CD4-positive, alpha-beta T cell treated with Interleukin-12 subunit alpha and Interleukin-12 subunit beta, for 1 hour (primary cell): ENCODE data around the gene TSG101.
A peak's percentile ranks its signal among the peaks of the same experiment; 100 is the strongest.

ENCODE experiments used
- DNase-seq: peaks from one replicate; pipeline ENCODE4 v3.0.0-alpha.2; 2020

TSG101 gene

DNA sequence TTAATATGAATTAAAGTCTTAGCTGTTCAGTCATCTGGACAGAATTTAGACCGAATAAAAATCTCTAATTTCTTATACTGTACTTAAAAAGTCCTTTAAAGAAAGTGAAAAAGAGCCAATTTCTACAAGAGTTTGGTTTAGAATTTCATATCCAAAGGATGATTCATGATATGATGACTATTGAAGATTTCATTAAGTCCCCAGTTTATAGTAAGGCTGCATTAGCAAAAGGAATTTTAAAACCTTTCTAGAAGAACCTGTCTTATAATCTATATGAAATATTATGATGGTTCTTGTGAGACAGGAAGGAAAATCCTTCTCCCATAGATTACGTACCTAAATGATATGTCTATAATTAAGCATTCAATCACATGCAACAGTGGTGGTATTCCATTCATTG lies 34.8 kb downstream of the TSG101 start:
- DNase-seq: no peak

DNA sequence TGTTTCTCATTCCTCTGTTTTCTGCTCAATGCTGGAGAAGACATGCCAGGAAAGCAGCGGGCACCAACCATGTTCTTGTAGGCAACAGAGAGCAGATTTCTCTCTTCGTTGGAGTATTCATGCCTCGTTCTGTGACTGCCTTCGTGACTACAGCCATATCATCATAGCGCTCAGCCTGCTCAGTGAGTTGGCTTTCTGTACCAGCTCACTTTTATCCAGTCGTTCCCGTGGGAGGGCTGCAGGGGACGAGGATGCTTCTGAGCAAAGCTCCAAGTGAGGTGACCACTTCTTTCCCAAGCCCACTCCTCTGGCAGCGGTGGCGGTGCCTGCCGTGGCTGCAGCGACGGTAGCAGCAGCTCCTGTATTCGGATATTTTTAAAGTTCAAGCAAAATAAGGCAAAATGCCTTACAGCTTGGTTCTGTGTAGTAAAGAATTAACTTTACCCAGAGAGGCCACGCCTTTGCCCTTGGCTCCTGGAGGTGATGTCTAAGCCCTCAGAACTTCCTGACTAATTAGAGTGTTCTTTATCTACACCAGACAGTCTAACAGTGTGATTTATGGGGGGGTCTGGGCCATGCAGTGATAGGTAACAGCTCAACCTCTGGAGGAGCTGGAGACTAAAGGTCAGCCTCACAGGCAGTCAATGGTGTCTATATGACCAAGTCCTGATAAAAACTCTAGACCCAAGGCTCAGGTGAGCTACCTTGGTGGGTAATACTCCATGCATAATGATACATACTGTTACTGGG lies 35.8 kb downstream of the TSG101 start:
- DNase-seq: no peak

DNA sequence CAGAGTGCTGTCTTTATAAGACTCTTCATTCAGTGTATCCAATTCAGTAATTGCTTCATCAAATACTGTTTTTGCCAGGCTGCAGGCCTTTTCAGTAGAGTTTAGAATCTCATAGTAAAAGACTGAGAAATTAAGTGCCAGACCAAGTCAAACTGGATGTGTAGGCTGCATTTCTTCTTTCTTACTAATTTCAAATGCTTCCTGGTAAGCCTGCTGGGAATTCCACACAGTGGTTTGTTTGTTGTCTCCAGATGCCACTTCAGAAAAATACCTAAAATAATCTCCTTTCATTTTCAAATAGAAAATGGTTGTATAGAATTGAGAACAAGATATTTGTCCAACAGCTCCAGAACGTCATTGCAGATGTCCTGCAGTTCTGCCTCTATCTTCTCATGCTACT lies 36.4 kb downstream of the TSG101 start:
- DNase-seq: no peak

DNA sequence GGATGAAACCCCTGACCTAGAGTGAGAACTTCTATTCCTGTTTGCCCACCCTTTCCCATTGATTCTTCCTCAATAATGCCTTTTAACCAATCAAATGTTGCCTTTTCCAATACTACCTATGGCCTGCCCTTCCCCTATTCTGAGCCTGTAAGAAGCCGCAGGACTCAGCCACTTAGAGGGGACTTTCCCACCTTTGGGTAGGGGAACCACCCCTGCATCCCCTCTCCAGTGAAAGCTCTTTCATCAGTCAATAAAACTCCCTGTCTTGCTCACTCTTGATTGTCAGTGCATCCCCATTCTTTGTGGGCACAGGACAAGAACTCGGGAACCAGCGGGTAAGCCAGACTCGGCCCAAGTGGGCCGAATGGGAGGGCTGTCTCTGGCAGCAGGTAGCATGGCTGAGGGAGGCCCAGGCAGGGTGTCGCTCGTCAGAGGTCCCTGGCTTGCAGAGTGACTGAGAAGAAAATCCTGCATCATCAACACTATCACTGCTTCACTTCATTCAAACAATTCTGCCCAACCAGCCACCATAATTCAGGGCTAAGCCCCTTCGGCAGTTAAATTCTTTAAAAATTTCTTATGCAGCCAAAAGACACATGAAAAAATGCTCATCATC lies 40.7 kb downstream of the TSG101 start:
- no peak for DNase-seq

DNA sequence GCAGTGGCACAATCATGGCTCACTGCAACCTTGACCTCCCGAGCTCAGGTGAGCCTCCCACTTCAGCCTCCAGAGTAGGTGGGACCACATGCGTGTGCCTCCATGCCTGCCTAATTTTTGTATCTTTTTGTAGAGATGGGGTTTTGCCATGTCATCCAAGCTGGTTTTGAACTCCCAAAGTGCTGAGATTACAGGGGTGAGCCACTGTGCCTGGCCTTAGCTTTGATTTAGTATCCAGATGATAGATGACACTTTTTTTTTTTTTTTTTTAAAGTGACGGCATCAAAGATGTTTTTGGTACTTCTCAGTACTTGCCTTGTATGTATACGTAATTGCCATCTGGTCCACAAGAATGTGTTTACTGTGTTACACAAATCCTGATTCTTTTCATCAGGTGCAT lies 47.7 kb downstream of the TSG101 start:
- DNase-seq: no peak

DNA sequence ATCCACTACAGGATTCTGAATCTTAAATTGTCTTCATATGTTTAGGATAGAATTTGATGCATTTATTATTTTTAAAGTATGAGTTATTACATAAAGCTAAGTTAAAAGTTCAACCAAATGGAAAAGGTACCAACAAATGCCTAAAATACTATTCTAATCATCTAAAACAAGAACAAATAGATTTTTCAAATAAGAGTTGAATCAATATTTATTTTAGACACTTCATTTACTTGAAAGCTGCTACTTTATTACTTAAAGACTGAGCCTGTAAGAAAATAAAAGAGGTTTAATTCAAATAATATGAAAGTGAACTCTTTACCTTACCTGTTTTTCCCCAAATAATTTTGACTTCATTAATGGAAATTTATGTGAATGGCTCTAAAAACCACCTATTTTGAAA lies 54.2 kb downstream of the TSG101 start:
- DNase-seq: no peak

DNA sequence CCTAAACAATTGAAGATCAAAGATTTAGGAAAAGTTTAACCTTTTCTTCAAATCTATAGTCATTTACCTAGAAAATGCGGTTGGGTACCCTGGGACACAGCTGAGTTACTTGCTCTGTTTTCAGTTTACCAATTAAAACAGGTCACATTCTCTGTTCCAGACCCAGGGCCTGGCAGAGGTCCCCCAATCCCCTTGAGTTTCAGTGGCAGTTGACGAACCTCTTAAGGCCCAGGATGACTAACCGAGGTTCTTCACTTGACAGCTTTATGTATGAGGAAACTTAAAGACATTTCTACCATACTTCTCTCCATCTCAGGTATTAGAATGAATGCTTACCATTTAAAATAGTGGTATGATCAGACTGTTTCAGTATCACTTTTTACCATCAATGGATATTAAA lies 54.7 kb downstream of the TSG101 start:
- DNase-seq: no peak

DNA sequence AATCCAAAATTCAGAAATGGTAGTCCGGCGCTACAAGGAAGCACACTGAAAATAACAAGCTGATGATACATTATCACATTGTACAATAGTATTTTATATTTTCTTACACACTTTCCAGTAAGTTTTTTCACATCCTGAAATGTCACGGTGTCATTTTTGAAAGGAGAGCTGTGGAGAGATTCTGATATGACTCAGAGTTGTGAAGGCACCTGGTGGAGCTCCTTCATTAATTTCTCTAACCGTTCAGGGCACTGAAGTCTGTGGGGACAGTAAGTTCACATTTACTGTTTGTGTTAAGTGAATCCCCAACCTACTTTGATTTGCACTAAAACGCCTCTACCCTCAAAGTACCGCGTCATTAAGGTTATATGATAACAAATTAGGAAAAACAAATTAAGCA lies 57.8 kb downstream of the TSG101 start:
- DNase-seq: no peak

DNA sequence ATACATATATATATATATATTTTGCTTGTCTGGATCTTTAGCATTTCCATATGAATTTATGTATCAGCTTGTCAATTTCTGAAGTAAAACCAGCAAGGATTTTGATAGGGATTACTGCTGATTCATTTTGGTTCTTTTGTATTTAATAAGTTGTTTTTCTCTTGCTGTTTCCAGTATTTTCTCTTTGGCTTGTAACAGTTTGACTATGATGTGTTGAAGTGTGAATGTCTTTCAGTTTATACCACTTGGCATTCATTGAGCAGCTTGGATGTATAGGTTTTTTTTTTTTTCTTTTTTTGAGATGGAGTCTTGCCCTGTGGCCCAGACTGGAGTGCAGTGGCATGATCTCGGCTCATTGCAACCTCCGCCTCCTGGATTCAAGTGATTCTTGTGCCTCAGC lies 58.7 kb downstream of the TSG101 start:
- no peak for DNase-seq

DNA sequence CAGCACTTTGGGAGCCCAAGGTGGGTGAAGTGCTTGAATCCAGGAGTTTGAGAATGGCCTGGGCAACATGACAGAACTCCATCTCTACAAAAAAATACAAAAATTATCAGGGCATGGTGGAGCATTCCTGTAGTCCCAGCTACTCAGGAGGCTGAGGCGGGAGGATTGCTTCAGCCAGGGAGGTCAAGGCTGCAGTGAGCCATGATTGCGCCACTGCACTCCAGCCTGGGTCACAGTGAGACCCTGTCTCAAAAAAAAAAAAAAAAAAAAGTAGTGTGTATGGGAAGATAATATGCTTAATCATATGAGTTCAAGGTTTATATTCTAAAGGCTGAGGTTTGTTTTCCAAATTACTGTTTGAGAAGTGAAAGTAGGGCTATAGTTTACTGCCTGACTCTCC lies 60.3 kb downstream of the TSG101 start:
- DNase-seq: no peak

DNA sequence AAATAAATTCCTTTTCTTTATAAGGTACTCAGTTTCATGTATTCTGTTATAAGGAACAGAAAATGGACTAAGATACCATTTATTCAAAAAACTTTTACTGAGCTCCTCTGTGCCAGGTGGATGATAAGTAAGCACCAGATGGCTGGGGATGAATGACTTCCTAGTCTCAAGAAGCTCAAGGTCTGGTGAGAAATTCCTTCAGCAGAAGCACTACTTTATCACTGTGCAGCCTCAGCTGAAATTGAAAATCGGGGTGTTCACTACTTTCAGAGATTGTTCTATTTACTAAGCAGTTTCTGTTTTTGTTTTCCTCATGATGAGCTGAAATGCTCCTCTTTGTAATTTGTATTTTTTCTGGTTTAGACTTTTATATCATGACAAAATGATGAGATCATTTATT lies 63.3 kb downstream of the TSG101 start:
- DNase-seq: no peak

DNA sequence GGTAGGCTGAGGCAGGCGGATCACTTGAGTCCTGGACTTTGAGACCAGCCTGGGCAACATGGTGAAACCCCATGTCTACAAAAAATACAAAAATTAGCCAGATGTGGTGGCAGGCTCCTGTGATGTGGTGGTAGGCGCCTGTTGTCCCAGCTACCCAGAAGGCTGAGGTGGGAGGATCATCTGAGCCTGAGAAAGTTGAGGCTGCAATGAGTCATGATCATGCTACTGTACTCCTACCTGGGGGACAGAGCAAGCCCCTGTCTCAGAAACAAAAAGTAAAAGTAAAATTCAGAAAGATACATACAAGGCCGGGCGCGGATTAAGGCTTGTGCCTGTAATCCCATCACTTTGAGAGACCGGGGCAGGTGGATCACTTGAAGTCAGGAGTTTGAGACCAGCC lies 64.8 kb downstream of the TSG101 start:
- no peak for DNase-seq

DNA sequence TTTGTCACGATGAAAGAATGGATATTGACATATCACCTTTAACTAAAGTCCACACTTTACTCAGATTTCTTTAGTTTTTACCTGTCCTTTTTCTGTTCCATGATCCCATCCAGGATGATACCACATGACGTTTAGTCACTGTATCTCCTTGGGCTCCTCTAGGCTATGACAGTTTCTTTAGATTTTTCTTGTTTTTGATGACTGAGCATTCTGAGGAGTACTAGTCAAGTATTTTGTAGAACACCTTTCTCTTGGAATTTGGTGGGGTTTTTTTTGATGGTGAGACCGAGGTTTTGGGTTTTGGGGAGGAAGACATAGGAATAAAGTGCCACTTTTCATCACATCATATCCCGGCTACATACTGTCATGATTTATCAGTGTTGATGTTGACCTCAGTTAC lies 67.1 kb downstream of the TSG101 start:
- DNase-seq: no peak

DNA sequence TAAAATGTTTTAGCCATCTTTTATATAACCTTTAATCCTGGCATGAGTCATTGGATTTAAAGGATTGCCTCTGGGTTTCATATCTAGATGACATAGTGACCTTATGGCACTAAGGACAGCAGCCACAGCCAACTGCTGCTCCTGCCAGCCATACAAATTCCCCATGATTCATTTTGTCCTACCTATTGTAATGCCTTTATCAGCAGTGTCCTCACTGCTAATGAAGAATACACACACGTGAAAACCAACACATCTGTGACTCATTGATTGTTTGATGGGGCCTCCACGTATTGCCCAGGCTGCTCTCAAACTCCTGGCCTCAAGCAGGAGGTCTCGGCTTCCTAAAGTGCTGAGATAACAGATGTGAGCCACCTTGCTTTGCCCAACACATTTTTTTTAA lies 69.3 kb downstream of the TSG101 start:
- no peak for DNase-seq

DNA sequence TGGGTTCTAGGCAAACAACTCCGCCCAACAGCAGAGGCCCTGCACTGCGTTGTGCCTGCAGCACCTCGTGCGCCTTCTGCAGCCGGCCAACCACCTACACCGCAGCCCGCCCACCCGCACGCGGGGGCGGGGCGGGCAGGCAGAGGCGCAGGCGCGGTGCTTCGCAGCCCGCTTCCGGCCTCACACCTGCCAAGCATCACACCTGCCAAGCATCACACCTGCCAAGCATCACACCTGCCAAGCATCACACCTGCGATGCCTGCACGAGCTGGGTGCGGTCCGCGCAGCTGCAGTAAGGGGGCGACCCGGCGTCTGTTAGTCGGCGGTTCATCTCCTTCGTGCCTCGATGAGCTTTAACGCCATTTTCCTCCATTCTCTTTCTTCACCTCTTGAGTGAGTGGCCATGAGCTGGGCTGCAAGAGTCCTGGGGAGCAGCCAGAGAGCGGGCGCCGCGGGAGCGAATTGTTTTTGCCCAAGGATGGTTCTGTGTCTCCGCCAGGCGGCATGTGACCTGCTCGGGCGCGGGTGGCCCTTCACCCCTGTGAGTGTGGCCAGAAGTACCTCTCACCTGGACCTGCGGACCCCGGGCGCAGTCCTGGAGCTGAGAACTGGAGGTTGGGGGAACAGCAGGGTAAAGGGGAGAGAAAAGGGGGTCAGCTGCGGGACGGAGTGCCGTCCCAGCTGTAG lies 70.9 kb downstream of the TSG101 start, which contains the start of gene LDHAL6A:
TSS of gene LDHAL6A (plus strand) at position 171 of the 687 bp plus-strand sequence. CDS start 825 bp downstream, outside the sequence.
- peak; percentile 20 for DNase-seq

DNA sequence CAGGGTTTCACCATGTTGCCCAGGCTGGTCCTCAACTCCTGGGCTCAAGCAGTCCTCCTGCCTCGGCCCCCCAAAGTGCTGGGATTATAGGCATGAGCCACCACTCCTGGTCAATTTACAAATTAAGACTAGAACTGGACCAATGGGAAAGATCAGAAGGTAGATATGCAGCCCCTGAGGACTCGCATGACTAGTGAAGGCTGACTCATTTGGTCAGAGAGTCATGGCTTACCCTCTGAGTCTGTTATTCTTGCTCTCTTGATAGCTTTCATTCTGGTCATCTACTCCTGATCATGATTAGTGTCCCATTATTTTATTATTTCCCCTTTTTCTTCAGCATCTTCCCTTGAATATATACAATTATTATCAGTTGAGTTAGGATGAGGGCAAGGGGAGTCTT lies 73.8 kb downstream of the TSG101 start:
- DNase-seq: no peak

DNA sequence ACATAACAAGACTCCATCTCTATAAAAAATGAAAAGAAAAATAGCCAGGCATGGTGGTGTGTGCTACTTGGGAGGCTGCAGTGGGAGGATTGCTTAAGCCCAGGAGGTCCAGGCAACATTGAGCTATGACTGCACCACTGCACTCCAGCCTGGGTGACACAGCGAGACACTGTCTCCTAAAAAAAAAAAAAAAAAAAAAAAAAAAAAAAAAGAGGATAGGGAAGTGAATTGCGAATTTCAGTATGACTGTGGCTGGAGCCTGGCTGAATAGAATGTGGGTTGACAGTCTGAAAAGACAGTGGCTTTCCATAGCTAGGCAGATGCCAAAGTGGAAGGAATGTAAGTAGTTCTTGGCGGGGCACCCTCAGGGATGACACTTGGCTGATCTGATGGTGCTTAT lies 77.5 kb downstream of the TSG101 start:
- DNase-seq: no peak

DNA sequence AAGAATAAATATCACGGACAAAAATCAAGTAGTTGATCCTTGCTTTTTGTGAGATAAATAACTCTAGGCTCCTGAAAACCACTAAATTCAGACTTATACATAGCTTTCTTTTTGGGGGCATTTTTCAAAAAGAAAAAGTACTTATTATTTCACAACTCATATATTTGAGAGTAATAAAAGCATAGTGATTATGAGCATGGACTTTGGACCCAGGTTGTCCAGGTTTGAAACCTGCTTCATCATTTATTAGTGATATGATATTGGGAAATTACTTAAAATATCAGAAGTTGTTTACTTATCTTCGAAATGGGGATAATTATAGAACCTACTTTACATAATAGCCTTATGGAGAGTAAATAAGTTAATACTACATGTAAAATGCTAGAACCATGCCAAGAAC lies 88.1 kb downstream of the TSG101 start:
- no peak for DNase-seq
